HL-60 (cell line): ENCODE data around the gene FOXA2.

Experiments
- DNase-seq, 2 experiments: peaks; one replicate each; pipeline ENCODE4 v3.0.0-alpha.2; 2010 to 2020; ENCODE audit warnings: low read depth in 1 of 2, low spot score in 1 of 2
- H3K27ac ChIP-seq: fragments of 250-450 bp; sonication (Bioruptor Pico); replicated peaks from 2 replicates; pipeline ENCODE4 v1.5.1; 2020; ENCODE audit warnings: mild to moderate bottlenecking, moderate library complexity
- H3K27me3 ChIP-seq: fragments of 250-450 bp; sonication (Bioruptor Pico); 2 replicates; pipeline ENCODE4 v1.5.1; 2021; ENCODE audit warnings: mild to moderate bottlenecking, moderate library complexity; ENCODE audit not compliant: insufficient read depth, poor library complexity, severe bottlenecking
- H3K4me3 ChIP-seq: replicated peaks from 2 replicates; pipeline ENCODE4 v1.5.1; 2011; ENCODE audit warnings: mild to moderate bottlenecking, control low read depth, low read length; ENCODE audit not compliant: insufficient read depth
- GABPA ChIP-seq: IDR thresholded peaks from 2 replicates; pipeline ENCODE4 v1.6.1; 2012; ENCODE audit warnings: low read depth
- POLR2AphosphoS5 ChIP-seq: IDR thresholded peaks from 2 replicates; pipeline ENCODE4 v1.6.1; 2012; ENCODE audit warnings: low read depth
- REST ChIP-seq: IDR thresholded peaks from 2 replicates; pipeline ENCODE4 v1.6.1; 2012; ENCODE audit warnings: low read depth; ENCODE audit not compliant: insufficient replicate concordance
- SPI1 ChIP-seq: IDR thresholded peaks from 2 replicates; pipeline ENCODE4 v1.6.1; 2012; ENCODE audit warnings: low read depth, mild to moderate bottlenecking, borderline replicate concordance
- TF ChIP-seq, protein P1 (sequence below): IDR thresholded peaks from one replicate; pipeline ENCODE4 v1.5.1; 2011; ENCODE audit warnings: low read length, control low read depth, inconsistent platforms; ENCODE audit not compliant: insufficient read depth

FOXA2 gene

GRCh38 chr20:22576273-22576672 lies 8.1 kb downstream of the FOXA2 start:
- no peak for TF ChIP-seq POLR2AphosphoS5
- TF ChIP-seq, protein P1, sequence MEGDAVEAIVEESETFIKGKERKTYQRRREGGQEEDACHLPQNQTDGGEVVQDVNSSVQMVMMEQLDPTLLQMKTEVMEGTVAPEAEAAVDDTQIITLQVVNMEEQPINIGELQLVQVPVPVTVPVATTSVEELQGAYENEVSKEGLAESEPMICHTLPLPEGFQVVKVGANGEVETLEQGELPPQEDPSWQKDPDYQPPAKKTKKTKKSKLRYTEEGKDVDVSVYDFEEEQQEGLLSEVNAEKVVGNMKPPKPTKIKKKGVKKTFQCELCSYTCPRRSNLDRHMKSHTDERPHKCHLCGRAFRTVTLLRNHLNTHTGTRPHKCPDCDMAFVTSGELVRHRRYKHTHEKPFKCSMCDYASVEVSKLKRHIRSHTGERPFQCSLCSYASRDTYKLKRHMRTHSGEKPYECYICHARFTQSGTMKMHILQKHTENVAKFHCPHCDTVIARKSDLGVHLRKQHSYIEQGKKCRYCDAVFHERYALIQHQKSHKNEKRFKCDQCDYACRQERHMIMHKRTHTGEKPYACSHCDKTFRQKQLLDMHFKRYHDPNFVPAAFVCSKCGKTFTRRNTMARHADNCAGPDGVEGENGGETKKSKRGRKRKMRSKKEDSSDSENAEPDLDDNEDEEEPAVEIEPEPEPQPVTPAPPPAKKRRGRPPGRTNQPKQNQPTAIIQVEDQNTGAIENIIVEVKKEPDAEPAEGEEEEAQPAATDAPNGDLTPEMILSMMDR = no peak
- TF ChIP-seq REST = no peak
- no peak for TF ChIP-seq GABPA
- no peak for TF ChIP-seq SPI1
- Histone ChIP-seq H3K4me3 (no peak overlapping the region), H3K27ac (no peak overlapping the region), H3K27me3 (peaks cover 69% of the 10 kb centered on the region)
- no peak for DNase-seq

DNA sequence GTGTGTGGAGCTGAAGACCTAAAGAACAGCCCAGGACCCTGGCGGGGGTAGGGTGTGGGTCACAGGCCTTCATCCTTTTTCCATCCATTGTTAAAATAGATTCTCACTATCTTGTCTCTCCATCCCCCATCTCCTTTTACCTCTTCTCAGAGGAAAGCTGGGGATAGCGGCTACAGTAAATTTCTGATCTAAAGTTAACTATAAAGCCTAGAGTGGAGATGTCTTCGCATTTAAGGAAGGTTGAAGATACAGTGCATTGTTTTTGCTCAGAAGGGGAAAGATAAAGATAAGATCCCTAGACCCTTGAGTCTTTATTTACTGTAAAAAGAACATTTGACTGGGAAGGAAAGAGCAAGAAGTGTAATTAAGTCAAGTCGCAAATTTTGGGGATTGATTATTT lies 8.6 kb downstream of the FOXA2 start:
- no peak for DNase-seq
- TF ChIP-seq SPI1 = no peak
- TF ChIP-seq GABPA = no peak
- no peak for TF ChIP-seq REST
- TF ChIP-seq, protein P1 = no peak
- TF ChIP-seq POLR2AphosphoS5 = no peak
- no peak overlapping the region for H3K4me3 ChIP-seq
- H3K27ac ChIP-seq = no peak overlapping the region
- peaks cover 69% of the 10 kb centered on the region for H3K27me3 ChIP-seq

- Histone ChIP-seq H3K27ac (no peak overlapping the region), H3K4me3 (no peak overlapping the region), H3K27me3 (peaks cover 69% of the 10 kb centered on the region)
- no peak for DNase-seq
- TF ChIP-seq, protein P1 = no peak
- TF ChIP-seq POLR2AphosphoS5 = no peak
- no peak for TF ChIP-seq REST
Measured at GRCh38 chr20:22575087-22575721, 9.2 kb downstream of the FOXA2 start.
